Fibroblast of peridontal ligament (primary cell): Measurements from ENCODE around the gene KCNIP3.
A peak's percentile ranks its signal among the peaks of the same experiment; 100 is the strongest.

Source experiments
- DNase-seq: peaks from one replicate; pipeline ENCODE4 v3.0.0-alpha.2; 2010; ENCODE audit errors: extremely low read depth

KCNIP3 gene

DNA sequence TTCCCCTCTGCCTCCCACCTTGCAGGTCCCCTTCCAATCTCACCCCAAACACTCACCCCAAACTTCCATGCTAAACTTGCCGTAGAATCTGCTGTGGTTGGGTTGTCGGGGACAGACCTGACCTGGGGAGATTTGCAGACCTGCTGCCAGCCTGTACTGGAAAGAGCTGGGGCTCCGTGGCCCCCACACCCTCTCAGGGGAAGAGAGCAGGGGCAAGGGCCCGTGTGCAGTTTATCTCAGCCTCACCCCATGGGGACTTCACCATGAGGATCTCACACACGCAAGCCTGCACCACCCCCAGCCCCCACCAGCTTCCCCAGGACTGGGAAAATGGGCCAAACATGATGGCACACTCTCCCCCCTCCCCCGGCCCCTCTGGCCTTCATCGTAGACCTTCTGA, 30.7 kb downstream of the KCNIP3 start:
- DNase-seq = no peak

DNA sequence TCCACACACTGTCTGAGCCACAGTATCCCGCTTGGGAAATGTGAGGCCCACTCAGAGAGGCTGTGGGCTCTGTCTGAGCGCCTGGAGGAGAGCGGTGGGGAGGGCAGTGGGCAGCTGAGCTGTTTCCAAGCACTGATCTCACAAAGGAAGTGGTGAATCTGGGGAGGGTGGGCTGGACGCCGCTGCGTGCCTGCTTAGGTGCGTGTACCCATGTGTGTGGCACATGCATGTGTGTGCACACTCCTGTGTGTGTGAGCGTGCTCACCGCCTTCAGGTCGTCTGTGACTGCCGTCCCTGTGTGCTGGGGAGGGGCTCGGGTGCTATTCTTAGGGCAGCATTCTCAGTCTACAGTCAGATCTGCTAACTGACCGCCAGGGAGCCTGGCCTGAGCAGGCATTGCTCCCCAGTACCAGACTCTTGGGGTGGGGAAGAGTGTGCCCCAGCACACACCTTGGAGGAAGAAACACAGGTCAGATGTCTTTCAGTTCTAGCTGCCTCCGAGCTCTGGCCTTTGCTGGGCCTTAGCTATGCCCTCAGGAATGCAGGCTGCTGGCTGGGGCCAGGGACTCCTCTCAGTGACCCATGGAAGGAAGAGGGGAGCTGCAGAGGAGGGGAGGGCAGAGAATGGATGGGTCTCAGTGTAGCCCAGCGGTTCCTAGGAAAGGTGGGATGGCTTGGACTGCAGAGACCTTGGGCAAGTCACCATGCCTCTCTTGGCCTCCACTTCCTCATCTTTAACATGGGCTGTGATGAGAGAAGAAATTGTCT, 31.4 kb downstream of the KCNIP3 start:
- DNase-seq = no peak

DNA sequence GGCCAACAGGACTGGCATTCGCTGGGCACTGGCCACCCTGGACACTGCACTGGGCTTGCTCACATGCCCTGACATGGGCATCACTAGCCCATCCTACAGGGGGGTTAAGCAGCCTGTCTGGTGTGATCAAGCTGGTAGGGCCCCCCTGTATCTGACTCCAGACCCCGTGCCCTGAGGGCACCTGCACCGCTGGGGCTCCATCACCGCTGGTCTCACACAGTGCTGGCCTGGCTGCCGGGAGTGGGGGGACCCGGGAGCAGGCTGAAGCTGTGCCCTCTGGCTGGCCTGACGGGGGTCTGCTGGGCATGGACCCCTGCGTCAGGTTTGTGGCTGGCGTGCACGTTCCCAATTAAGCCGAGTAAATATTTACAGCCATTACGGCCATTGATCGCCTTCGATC, 32.3 kb downstream of the KCNIP3 start:
- no peak for DNase-seq

DNA sequence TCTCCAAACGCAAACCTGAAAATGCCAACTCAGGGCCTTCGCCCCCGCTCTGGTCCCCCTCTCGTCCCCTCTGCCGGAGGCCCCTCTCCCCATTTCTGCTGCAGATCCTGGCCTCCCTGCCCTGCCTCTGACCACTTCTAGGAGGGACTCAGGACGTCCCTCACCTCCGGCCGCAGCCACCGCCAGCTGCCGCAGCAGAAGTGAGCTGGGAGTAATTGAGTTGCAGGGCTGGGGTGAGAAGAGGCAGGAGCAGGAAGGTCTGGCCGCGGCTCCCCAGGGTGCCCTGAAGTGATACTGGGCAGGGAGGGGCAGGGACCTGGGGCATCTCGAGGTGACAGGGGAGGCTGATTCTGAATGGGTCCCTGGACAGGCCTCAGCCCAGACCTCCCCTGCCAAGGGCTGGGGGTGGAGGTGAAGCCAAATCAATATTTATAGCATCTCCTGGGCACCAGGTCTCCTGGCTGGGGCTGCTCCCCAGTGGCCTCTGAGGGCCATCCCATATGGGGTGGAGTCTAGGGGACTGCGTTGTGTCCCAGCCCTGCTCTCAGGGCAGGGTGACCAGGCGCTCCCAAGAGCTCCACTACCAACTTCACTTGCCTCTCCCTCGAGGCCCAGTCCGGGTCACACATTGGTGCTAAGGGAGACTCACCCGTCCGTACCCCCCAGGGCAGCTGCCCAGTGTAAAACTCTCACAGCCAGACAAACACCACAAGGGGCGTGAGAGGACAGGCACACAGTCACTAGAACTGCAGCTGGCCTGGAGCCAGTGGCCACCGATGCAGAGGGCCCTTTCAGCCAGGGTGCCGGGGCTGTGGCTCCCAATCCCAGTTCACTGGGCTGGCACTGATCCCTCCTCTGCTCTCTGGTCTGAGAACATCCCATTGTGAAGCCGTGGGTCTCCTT, 33.0 kb downstream of the KCNIP3 start:
- DNase-seq = no peak

DNA sequence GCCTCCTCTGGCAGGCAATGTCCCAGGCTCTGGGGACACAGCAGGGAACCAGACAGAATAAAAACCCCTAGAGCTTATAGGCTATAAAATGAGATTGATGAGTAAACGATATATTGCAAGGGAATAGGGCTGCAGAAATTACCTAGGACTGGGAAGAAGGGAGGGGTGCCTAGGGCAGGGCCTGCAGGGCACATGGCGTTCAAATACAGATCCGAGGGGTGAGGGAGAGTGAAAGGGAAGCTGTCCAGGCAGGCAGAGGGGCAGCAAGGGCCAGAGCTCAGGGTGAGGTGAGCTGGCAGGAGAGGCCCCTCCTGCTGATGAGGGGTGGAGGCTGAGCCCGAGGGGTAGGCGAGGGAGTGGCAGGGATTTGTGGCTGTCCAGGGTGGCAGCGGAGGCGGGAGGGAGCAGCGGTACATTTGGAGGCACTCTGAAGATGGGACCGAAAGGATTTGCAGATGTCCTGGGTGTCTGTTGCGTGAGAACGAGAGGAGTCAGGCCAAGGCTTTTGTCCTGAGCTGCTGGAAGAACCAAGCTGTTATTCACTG, 33.7 kb downstream of the KCNIP3 start:
- DNase-seq = no peak

DNA sequence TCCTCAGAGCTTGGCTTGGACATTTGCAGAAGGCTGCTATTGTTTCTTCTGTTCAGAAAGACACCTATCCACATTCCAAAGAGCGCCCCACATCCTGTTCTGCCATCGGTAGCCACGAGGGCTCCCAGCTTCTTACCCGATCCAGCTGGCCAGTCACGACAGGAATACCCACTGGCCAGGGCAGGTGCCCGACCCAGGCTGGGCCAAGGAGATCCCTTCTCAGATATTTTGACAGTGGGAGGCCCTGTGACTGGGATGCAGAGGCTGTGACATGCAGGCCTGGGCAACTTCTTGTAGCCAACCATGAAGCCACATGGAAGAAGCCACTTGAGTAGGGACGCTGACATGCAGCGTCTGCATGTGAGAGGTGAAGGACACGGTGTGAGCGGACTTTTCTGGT, 34.5 kb downstream of the KCNIP3 start:
- no peak for DNase-seq

DNA sequence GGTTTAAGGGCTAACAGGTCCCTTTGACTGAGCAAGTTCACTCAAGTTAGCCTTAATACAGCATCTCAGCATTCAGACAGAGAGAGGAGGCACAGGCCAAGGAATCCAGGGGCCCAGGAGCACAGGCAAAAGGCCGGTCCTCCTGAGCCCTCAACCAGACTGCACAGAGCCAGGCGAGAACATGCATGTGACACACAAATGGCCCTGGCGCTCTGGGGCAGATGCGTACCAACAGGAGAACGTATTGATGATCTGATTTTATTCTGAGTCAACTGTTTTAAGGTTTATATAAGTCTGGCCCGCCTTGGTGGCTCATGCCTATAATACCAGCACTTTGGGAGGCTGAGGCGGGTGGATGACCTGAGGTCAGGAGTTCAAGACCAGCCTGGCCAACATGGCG, 34.9 kb downstream of the KCNIP3 start:
- DNase-seq = no peak

DNA sequence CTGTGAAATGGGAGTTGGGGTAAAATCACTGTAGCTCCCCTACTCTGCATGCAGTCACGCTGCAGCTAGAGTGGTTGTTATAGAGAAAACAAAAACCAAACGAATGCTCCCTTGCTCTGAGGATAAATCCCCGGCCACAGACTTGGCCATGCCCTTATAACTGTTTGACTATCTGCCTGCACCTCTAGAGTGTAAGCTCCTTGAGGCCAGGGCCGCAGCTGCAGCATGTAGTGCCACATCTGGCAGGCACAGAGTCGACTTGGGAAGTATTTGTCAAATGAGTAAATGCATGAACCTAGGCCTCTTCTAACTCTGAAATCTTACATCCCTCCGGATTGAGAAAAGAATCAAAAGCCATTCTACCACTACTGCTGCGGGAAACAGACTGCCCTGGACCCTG, 35.9 kb downstream of the KCNIP3 start:
- no peak for DNase-seq

DNA sequence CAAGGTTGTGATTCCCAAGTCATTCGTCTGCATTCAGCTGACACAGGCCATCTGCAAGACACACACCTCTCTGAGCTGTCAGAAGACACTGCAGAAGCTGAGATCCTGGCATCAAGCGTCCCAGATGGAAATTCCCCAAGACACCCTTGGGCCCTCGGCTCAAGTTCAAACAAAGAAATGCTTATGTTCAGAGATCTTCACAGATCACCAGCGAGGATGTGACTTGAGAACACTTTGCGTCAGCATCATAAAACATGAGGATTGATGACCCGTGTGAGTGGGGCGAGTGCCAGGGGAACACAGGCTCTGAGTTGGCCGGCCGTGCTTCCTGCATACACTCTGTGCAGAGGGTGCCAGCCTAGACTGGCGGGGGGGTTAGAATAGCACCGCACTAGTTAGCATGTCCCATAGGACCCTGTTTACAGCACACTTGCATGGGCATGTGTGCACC, 36.8 kb downstream of the KCNIP3 start:
- peak; percentile 67 for DNase-seq

DNA sequence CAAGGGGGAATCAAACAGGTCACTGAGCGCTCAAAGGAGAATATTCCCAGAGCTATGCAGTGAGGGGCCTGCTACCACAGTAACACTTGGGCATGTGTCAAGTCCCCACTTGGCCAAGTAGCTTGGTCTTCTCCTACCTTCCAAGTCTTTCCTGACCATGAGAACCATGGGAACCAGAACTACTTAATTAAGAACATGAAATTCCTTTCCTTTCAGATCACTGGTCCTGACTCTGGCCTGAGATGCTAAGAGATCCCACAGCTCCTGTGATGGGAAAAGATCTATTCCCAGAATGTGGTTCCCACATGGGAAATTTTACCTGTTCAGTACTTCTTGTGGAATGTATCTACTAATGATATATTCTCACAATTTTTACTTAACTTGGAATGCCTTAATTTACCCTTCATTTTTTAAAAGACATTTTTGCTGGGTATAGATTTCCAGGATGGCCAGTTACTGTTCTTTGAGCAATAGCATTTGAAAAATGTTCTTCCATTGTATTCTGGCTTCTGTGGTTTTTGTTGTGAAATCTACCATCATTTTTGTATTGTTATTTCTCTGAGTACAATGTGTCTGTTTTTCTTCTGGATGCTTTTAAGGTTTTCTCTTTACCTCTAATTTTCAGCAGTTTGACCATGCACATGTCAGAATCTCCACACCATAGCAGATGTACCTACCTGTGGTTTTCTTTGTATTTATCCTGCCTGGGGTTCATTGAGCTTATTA, 37.9 kb downstream of the KCNIP3 start:
- DNase-seq = no peak

DNA sequence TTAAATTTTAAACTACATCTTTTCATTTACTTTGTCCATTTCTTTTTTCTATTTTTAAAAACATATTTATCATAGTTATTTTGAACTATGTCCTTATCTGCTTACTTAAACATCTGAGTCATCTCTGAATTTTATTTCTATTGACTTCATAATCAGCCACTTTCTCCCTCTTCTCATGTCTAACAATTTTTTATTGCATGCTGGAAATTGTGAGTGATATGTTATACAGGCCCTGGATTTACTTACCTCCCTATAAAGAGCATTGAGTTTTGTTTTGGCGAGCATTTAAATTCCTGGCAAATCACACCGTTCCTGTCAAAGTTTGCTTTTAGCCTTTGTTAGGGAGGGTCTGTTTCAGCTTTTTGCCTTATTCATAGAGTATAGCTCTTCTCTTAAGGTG, 39.3 kb downstream of the KCNIP3 start:
- DNase-seq = no peak

DNA sequence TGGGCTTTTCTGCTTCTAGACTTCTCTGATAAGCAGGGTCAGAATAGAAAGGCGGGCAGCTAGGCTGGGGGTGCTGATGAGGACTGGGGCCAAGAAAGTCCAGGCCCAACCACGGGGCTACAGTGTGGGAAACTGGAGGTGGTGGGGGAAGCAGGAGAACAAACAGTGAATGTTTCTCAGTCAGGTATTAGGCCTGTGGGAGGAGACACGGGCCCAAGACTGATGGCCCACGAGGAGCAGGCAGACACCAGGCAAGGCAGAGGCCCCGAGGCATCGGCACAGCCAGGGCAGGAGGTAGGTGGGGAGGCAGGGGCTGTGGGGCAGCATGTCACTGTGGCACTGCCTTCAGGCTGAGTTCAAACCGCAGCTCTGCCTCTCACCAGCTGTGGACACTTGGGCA, 40.7 kb downstream of the KCNIP3 start:
- DNase-seq = no peak

DNA sequence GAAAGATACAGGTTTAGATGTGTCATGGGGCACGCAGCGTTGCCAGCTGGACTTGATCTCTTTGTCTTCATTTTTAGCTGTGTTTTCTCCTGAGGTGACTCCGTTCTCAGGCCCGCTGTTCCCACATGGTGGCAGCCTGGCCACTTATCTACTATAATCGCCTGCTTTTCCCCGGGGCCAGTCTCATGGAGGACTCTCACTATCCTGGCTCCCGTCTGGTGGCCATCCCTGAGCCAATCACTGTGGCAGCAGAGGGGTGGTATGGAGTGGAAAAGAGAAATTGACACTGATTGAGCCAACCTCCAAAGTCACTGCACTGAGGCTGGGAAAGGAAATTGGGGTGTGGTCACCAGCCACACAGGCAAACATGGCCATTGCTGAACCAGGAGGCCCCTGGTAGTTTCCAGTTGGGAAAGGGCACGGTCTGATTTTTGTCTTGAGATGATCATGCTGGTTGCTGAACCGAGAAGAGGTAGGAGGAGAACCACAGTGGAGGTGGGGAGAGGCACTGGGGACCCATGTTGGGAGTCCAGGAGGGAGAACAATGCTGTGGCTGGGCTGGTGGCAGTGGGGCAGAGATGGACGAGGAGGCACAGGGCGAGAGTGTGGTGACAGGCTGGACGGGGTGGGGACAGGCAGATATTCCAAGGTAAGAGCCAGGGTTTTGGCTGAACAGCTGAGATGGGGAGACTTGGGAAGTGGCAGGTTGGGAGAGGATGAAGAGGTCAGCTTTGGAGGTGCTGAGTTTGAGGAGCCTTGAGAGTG, 45.6 kb downstream of the KCNIP3 start:
- DNase-seq = no peak

DNA sequence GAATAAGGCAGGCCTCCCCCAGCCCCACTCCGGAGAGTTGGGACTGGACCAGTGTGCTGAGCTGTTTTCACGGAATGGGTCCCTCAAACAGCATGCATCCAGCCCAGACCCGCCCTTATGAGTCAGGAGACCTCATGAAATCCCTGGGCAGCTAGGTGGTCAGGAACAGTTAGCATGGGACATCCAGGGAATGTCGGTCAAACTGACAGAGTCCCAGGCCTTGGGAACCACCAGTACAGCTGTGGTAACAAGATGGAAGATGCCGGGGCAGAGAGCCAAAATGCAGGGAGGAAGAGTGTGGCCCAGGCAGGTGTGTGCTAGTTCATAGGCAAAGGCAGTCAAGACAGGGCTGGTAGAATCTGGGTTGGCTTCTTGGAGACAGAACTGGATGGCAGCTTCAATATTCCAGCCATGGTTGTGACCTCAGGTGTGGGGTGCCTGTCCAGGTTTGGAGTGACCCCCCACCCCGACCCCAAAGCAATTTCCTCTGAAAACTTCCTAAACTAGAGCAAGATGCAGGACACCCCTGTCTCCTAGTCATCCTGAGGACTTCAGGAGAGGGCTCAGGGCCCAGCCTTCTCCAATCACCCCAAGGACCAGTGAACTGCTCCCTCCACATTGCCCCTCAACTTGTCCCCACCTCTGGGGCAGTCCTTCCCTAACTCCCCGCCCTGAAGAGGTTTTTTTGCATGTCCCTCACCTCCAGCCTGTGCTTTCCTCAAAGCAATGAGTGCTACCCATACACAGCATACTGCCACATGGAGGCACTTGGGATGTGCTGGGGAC, 46.5 kb downstream of the KCNIP3 start:
- no peak for DNase-seq

DNA sequence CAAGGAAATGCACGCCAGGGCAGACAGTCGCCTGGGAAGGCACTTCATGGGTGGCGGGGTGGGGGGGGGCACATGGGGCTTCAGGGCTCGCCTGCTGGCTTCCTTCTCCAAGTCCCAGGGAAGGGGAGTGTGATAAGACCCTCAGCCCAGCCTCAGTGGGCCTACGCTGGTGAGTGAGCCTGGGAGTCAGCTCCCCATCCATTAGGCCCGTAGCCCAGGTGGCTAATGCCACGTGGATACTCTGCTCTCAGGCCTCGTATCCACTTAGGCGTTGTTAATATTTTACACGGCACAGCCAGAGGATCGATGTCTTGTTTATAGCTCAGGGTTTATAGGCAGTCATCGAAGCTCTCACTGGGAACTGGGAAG, 47.1 kb downstream of the KCNIP3 start:
- no peak for DNase-seq

DNA sequence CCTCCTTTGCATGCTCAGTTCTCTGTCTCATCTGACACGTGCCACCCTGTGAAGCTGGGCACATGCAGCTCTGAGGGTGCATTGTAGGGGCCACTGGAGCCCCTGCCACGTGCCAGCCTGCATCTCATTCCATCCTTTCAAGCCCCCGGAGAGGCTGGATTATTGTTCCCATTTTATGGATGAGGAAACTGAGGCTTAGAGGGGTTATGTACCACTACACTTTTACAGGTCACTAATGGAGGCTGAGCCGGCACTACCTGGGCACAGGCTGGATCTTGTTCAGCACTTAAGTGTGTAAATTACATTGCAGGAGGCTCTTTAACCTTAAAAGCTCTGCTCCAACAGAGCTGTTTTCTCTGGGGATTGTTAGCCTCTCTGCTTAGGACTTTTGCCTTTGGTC, 47.5 kb downstream of the KCNIP3 start:
- no peak for DNase-seq

DNA sequence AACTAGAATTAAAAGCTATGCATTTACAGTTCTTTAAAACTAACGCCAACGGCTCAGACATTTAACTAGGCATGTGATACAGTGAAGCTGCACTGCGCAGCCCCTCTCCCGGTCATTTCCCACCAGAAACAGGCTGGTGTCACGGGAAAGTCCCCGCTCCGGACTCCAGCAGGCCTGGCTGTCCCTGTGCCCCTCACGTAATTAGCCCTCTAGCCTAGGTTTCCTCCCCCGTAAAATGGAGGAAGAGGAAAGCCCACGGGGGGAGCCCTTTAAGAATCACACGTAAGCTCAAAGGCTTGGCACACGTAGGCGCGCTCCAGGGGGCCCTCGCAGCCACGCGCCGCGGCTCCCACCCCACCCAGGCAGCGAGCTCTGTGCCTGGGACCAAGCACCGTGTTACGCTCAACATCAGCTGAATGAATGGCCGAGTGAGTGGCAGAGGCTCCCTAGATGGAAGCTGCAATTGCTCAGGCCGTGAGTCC, 48.0 kb downstream of the KCNIP3 start:
- no peak for DNase-seq

DNA sequence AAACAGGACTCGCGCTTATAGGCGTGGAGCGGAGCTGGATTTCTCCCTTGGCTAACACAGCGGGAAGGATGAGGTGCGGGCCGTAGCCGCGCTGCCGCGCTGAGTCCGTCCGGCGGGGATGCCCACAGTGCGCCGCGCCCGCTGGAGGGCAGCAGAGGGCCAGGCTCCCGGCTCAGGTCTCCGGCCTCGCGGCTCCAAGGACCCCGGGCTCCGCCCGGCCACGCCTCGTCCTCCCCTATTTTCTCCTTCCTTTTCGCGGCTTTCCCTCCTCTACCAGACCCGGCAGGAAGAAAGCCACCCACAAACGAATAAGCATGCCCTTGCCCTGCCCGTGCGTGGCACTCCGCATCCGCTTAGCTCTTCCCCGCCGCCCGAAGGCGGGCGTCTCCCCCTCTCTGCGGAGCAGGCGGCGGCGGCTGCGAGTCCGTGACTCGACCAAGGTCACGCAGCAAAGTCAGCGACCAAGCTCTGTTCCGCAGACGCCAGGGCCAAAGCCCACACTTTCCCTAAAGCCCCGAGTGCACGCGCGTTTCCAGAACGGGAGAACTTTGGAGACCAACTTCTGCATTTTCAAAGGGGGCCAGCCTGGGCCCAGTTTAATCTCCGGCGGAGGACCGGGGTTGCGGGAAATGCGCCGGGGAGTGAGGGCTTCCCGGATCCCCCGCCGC, 48.5 kb downstream of the KCNIP3 start:
- peak; percentile 70 for DNase-seq

DNA sequence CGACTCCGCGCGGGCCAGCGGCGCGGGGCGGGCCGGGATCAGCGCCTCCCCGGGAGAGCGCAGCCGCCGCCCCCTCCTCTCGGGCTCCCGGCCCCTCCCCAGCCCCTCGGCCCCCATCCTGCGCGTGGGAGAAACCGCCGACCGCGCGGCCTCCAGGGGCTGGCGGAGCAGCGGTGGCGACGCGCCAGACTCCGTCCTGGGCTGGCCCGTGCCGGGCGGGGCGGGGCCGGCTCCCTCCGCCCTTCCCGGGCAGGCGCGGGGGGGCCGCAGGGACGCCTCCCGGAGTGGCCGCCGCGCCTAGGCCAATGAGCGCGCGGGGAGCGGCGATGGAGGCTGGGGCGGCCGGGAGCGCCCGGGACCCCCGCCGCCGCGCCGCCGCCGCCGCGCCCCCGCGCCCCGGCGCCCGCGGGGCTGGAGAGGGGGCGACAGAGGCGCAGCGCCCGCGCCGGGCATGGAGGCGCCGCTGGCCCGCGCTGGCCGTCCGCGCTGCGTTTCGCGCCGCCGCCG, 49.1 kb downstream of the KCNIP3 start:
- DNase-seq = peak; percentile 20
